OCI-LY1 (cell line): ENCODE data around the gene FBXO2.

ENCODE experiments used
- H2AFZ ChIP-seq: fragments of 200-600 bp; sonication (generic), shearing (Covaris generic); 2 replicates; pipeline ENCODE4 v1.6.0; 2014; ENCODE audit warnings: antibody characterized with exemption, mild to moderate bottlenecking, low read length
- H3F3A ChIP-seq: fragments of 200-600 bp; sonication (generic), shearing (Covaris generic); 2 replicates; pipeline ENCODE4 v1.6.0; 2014; ENCODE audit warnings: mild to moderate bottlenecking, antibody characterized with exemption, low read length, moderate library complexity; ENCODE audit not compliant: insufficient read depth
- H3K27ac ChIP-seq: fragments of 200-600 bp; sonication (generic); 2 replicates; pipeline ENCODE4 v1.5.1; 2014; ENCODE audit warnings: low read length, mixed run types, mild to moderate bottlenecking, low read depth; ENCODE audit not compliant: poor library complexity, severe bottlenecking
- H3K27me3 ChIP-seq: fragments of 200-600 bp; sonication (generic); 2 replicates; pipeline ENCODE4 v1.6.0; 2014; ENCODE audit warnings: antibody characterized with exemption, mild to moderate bottlenecking, low read length, moderate library complexity; ENCODE audit not compliant: insufficient read depth
- H3K36me3 ChIP-seq: fragments of 200-600 bp; sonication (generic); 2 replicates; pipeline ENCODE4 v1.6.1; 2014; ENCODE audit warnings: mild to moderate bottlenecking, antibody characterized with exemption, low read length, moderate library complexity, mixed read lengths; ENCODE audit not compliant: insufficient read depth
- H3K4me1 ChIP-seq: fragments of 200-600 bp; sonication (generic); 2 replicates; pipeline ENCODE4 v1.5.1; 2014; ENCODE audit warnings: mild to moderate bottlenecking, low read length, moderate library complexity; ENCODE audit not compliant: insufficient read depth, severe bottlenecking
- H3K4me2 ChIP-seq: fragments of 200-600 bp; sonication (generic), shearing (Covaris generic); 2 replicates; pipeline ENCODE4 v1.6.1; 2014; ENCODE audit warnings: low read length
- H3K4me3 ChIP-seq: fragments of 200-600 bp; sonication (generic); 2 replicates; pipeline ENCODE4 v1.5.1; 2014; ENCODE audit warnings: low read length, low read depth, mild to moderate bottlenecking, mixed read lengths; ENCODE audit not compliant: poor library complexity, severe bottlenecking
- H3K79me2 ChIP-seq: fragments of 200-600 bp; shearing (Covaris generic); 2 replicates; pipeline ENCODE4 v1.6.1; 2016; ENCODE audit warnings: mixed run types, low read length, mixed read lengths; ENCODE audit not compliant: insufficient read depth
- H3K9ac ChIP-seq: fragments of 200-600 bp; sonication (generic), shearing (Covaris generic); 2 replicates; pipeline ENCODE4 v1.6.1; 2014; ENCODE audit warnings: mild to moderate bottlenecking, low read length, mixed read lengths
- H3K9me2 ChIP-seq: fragments of 200-600 bp; sonication (generic), shearing (Covaris generic); 2 replicates; pipeline ENCODE4 v1.6.1; 2014; ENCODE audit warnings: low read depth, mild to moderate bottlenecking, low read length, mixed read lengths
- H3K9me3 ChIP-seq: fragments of 200-600 bp; shearing (Covaris generic); 2 replicates; pipeline ENCODE4 v1.6.1; 2014; ENCODE audit warnings: low read length, mixed read lengths
- H4K20me1 ChIP-seq: fragments of 200-600 bp; sonication (generic), shearing (Covaris generic); 2 replicates; pipeline ENCODE4 v1.6.0; 2016; ENCODE audit warnings: mild to moderate bottlenecking, low read length; ENCODE audit not compliant: insufficient read depth
- EZH2 ChIP-seq: fragments of 200-600 bp; sonication (generic), shearing (Covaris generic); IDR thresholded peaks from 2 replicates; pipeline ENCODE4 v1.8.0; 2017; ENCODE audit warnings: borderline replicate concordance, mixed run types, mild to moderate bottlenecking, antibody characterized with exemption, low read length, moderate library complexity, mixed read lengths
- TF ChIP-seq, protein P1 (sequence below): fragments of 200-600 bp; sonication (generic), shearing (Covaris generic); IDR thresholded peaks from 2 replicates; pipeline ENCODE4 v1.5.1; 2017; ENCODE audit warnings: mild to moderate bottlenecking, antibody characterized with exemption, low read length, moderate library complexity, mixed read lengths

Gene FBXO2

GRCh38 chr1:11654137-11654938, at the start of gene FBXO2, which contains the start of gene FBXO44:
TSS of gene FBXO2 (minus strand) at chr1:11654429. CDS start at chr1:11654340, 89 bp downstream.
TSS of gene FBXO44 (plus strand) at chr1:11654877. CDS start at chr1:11655836, 959 bp downstream.
- H2AFZ ChIP-seq: no peak within 1 kb of the TSS
- TF ChIP-seq, protein P1, sequence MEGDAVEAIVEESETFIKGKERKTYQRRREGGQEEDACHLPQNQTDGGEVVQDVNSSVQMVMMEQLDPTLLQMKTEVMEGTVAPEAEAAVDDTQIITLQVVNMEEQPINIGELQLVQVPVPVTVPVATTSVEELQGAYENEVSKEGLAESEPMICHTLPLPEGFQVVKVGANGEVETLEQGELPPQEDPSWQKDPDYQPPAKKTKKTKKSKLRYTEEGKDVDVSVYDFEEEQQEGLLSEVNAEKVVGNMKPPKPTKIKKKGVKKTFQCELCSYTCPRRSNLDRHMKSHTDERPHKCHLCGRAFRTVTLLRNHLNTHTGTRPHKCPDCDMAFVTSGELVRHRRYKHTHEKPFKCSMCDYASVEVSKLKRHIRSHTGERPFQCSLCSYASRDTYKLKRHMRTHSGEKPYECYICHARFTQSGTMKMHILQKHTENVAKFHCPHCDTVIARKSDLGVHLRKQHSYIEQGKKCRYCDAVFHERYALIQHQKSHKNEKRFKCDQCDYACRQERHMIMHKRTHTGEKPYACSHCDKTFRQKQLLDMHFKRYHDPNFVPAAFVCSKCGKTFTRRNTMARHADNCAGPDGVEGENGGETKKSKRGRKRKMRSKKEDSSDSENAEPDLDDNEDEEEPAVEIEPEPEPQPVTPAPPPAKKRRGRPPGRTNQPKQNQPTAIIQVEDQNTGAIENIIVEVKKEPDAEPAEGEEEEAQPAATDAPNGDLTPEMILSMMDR: no peak
- TF ChIP-seq EZH2: no peak

DNA sequence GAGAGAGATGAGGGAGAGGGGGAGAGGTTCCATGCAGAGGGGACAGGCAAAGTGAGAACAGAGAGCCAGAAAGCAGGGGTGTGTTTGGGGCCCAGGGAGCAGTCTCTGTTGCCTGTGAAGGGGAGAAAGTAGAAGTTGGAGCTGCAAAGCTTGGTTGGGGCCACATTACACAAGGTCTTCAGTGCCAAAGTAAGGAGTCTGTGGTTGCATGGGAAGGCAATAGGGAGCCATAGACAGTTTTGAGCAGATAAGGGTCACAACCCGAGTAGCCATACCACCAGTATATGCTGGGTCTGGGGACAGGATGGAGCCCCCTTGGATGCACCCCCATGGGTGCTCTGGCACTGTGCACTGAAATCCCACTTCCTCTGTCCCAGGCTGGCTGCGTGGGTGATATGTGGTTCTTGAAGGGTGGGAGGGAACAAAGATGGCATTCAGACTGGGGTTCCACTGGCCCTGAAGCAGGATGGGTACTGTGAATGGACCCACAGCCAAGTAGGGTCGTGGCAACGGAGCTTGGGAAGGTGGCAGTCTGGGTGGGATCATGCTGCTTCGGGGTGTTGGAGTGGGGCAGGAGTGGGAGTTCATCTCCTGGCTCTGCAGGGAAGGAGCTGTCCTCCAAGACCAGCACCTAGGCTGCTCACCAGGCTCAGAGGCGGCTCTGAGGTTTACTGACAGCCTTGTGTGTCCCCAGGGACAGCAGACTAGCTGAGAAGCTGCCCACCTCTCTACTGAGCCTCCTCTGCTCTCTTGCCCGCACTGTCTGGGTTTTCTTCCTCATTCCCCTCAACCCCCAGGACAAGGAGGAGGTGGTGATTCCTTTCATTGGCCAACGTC, 49.3 kb upstream of the FBXO2 start:
- Histone ChIP-seq H3K9me3 (no peaks in the 10 kb centered on the region), H3K27ac (no peak overlapping the region), H2AFZ (no peak overlapping the region), H4K20me1 (no peaks in the 10 kb centered on the region), H3K4me3 (no peak overlapping the region), H3K9me2 (no peaks in the 10 kb centered on the region), H3K27me3 (no peaks in the 10 kb centered on the region; the same call in 1 of the 2 replicates), H3F3A (no peaks in the 10 kb centered on the region), H3K4me2 (no peak overlapping the region), H3K9ac (no peak overlapping the region), H3K79me2 (no peaks in the 10 kb centered on the region), H3K4me1 (no peaks in the 10 kb centered on the region), H3K36me3 (no peaks in the 10 kb centered on the region)
- TF ChIP-seq, protein P1: no peak
- TF ChIP-seq EZH2: no peak

More at GRCh38 chr1:11654137-11654938, at the start of gene FBXO2, which contains the start of gene FBXO44:
- H4K20me1 ChIP-seq: no peaks in the 10 kb centered on the region
- H3F3A ChIP-seq: no peaks in the 10 kb centered on the region
- H3K27ac ChIP-seq: no peak within 1 kb of the TSS
- peak within 1 kb of the TSS; percentile 71 for H3K4me2 ChIP-seq
- no peaks in the 10 kb centered on the region for H3K9me2 ChIP-seq
- no peaks in the 10 kb centered on the region for H3K27me3 ChIP-seq
- H3K4me3 ChIP-seq: peak within 1 kb of the TSS; percentile 66
- H3K4me1 ChIP-seq: peaks cover 29% of the 10 kb centered on the region
- H3K79me2 ChIP-seq: no peaks in the 10 kb centered on the region
- no peaks in the 10 kb centered on the region for H3K9me3 ChIP-seq
- H3K36me3 ChIP-seq: peaks cover 17% of the 10 kb centered on the region
- peak within 1 kb of the TSS; percentile 65 for H3K9ac ChIP-seq

DNA sequence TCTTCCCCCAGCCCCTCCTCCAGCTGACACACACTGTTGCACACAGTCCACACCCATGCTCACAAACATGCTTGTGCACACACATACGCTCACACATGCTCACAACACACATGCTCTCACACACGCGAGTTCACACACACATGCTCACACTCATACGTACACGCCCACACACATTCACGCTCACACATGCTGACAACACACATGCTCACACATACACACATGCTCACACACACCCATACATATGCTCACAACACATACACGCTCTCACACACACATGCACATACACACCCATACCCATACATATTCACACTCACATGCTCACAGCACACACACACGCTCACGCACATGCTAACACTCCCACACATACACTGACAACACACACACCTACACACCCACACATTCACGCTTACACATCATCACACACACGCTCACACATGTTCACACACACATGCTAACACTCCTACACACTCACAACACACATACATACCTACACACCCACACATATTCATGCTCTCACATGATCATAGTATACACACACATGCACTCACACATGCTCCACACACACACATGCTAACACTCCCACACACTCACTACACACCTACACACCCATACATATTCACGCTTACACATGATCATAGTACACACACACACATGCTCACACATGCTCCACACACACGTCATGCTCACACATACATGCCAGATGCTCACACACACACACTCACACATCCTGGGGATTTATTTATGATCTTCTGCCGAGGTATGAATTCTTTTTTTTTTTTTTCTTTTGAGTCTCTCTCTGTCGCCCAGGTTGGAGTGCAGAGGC, 48.0 kb upstream of the FBXO2 start:
- TF ChIP-seq, protein P1: no peak
- TF ChIP-seq EZH2: no peak
- Histone ChIP-seq H3K4me1 (no peaks in the 10 kb centered on the region), H3F3A (no peaks in the 10 kb centered on the region), H2AFZ (no peak overlapping the region), H3K4me3 (no peak overlapping the region), H3K9me3 (no peaks in the 10 kb centered on the region), H4K20me1 (no peaks in the 10 kb centered on the region), H3K9ac (no peak overlapping the region), H3K79me2 (no peaks in the 10 kb centered on the region), H3K27me3 (no peaks in the 10 kb centered on the region; the same call in 1 of the 2 replicates), H3K36me3 (no peaks in the 10 kb centered on the region), H3K9me2 (no peaks in the 10 kb centered on the region), H3K4me2 (no peak overlapping the region), H3K27ac (no peak overlapping the region)
